Lower leg skin (tissue), 3 donors: ENCODE results near the gene SPEG.

ENCODE experiments used
- POLR2A ChIP-seq, 2 donors: fragments of 450-650 bp; IDR thresholded peaks; one replicate each; pipeline ENCODE4 v1.6.1; 2016 to 2017; ENCODE audit warnings: antibody characterized with exemption in 2 of 2, mild to moderate bottlenecking in 1 of 2, moderate library complexity in 1 of 2
- TF ChIP-seq, protein P1 (sequence below), 3 donors: fragments of 450-650 bp; IDR thresholded peaks; one replicate each; pipeline ENCODE4 v1.5.1; 2016; ENCODE audit warnings: antibody characterized with exemption in 3 of 3, mild to moderate bottlenecking in 3 of 3, moderate library complexity in 2 of 3

DNA sequence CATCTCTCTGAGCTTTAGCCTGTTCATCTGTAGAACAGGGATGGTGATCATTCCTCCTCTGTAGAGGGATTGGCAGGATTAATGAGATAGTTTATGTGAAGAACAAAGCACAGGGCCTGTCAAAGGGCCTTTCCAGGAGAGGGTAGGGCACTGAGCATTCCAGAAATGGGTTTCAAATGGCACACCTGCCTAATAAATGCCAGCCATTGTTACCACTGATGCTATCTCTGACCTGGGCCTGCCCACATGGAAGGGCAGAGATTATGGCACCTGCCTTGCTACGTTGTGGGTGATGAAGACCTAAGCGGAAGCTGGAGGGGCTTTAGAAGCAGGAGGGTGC lies 33.1 kb downstream of the SPEG start:
- TF ChIP-seq, protein P1, sequence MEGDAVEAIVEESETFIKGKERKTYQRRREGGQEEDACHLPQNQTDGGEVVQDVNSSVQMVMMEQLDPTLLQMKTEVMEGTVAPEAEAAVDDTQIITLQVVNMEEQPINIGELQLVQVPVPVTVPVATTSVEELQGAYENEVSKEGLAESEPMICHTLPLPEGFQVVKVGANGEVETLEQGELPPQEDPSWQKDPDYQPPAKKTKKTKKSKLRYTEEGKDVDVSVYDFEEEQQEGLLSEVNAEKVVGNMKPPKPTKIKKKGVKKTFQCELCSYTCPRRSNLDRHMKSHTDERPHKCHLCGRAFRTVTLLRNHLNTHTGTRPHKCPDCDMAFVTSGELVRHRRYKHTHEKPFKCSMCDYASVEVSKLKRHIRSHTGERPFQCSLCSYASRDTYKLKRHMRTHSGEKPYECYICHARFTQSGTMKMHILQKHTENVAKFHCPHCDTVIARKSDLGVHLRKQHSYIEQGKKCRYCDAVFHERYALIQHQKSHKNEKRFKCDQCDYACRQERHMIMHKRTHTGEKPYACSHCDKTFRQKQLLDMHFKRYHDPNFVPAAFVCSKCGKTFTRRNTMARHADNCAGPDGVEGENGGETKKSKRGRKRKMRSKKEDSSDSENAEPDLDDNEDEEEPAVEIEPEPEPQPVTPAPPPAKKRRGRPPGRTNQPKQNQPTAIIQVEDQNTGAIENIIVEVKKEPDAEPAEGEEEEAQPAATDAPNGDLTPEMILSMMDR (IDR thresholded peaks at IDR 0.05) = no peak
- no peak for TF ChIP-seq POLR2A (IDR thresholded peaks at IDR 0.05)
